Measurements from ENCODE around the gene SLC6A2. TPM values are rescaled to one million over a fixed set of nuclear protein-coding genes. Genes with fewer than 3 reads are reported as not detected.

Gene SLC6A2
- total and polyA plus RNA-seq, 8 donors, result 0.09 to 0.52 (median 0.25) TPM; not detected in 5

DNA sequence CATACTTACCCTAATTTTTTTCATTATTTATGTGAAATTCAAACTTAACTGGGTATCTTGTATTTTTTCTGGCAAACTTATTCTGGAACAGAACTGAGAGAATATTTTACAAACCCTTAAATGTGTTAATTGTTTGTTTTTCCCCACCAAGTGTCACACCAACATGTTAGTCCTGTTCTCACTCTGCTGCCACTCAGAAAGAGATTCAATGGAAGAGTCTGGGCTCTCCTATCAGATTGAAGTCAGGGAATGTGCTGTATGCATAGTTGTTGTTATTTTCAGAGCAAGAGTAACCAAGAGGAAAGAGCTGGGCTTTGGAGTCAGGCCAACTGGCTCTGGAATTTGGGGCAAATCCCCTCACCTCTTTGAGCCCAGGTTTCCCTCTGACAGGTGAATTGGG, 43.2 kb downstream of the SLC6A2 start:
- no peak for ATAC-seq
- no peak for DNase-seq
- TF ChIP-seq, protein P1, sequence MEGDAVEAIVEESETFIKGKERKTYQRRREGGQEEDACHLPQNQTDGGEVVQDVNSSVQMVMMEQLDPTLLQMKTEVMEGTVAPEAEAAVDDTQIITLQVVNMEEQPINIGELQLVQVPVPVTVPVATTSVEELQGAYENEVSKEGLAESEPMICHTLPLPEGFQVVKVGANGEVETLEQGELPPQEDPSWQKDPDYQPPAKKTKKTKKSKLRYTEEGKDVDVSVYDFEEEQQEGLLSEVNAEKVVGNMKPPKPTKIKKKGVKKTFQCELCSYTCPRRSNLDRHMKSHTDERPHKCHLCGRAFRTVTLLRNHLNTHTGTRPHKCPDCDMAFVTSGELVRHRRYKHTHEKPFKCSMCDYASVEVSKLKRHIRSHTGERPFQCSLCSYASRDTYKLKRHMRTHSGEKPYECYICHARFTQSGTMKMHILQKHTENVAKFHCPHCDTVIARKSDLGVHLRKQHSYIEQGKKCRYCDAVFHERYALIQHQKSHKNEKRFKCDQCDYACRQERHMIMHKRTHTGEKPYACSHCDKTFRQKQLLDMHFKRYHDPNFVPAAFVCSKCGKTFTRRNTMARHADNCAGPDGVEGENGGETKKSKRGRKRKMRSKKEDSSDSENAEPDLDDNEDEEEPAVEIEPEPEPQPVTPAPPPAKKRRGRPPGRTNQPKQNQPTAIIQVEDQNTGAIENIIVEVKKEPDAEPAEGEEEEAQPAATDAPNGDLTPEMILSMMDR (IDR thresholded peaks at IDR 0.05), result no peak
- Histone ChIP-seq H3K27ac (no peak overlapping the region), H3K27me3 (no peaks in the 10 kb centered on the region), H3K36me3 (no peaks in the 10 kb centered on the region), H3K4me1 (no peaks in the 10 kb centered on the region), H3K9me3 (no peaks in the 10 kb centered on the region), H3K4me3 (no peak overlapping the region)
- intact Hi-C loops (cut with DNase I), result loop anchor here in 2 of 3 donors (5.0 to 10.0 kb wide), 2 partner anchors 232 to 234 kb away; no protein-coding TSS in a partner anchor
- FAIRE-seq, result no peak

DNA sequence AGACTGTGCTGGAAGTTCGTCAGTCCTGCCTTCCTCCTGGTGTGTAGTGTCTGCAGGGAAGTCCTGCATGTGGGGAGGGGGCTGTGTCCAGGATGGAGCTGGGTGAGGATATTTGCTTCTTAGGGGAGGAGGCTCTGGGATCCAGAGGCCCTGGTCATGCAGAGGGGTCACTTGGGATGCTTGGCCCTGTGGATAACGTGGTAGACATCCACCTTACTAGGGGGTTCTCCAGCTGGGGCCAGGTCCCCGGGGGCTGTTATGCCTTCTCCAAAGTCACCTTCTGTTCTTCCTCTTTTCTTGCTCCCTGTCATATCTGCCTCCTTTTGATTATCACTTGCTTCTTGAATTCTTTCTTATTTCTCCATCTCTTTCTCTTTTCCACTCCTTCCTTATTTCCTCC, 43.8 kb downstream of the SLC6A2 start:
- H3K27me3 ChIP-seq, result no peaks in the 10 kb centered on the region
- no peaks in the 10 kb centered on the region for H3K4me1 ChIP-seq
- no peaks in the 10 kb centered on the region for H3K9me3 ChIP-seq
- H3K4me3 ChIP-seq, result no peak overlapping the region
- no peak for FAIRE-seq
- TF ChIP-seq, protein P1 (IDR thresholded peaks at IDR 0.05), result no peak
- WGBS, 2 donors, result 49 to 71% methylated on average over 3 of the region's 3 CpGs
- no peak overlapping the region for H3K27ac ChIP-seq
- intact Hi-C loops (cut with DNase I), result loop anchor here (5.0 to 10.0 kb wide), 3 partner anchors 155 to 235 kb away; no protein-coding TSS in a partner anchor
- no peak for DNase-seq
- ATAC-seq, result no peak
- H3K36me3 ChIP-seq, result no peaks in the 10 kb centered on the region

DNA sequence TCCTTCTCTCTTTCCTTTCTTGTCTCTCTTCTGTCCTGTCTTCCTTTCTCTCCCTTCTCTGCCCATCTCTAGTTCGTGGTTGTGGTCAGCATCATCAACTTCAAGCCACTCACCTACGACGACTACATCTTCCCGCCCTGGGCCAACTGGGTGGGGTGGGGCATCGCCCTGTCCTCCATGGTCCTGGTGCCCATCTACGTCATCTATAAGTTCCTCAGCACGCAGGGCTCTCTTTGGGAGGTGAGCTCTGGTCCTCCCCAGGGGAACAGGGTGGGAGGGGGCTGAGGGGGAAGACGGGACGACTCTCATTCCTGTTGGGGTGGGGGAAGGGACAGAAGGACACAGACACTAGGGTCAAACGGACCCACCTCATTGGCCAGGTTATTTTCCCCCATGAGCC, 44.3 kb downstream of the SLC6A2 start:
- intact Hi-C loops (cut with DNase I), result loop anchor here in 2 of 3 donors (5.0 to 10.0 kb wide), 2 partner anchors 155 to 233 kb away; no protein-coding TSS in a partner anchor
- TF ChIP-seq, protein P1 (IDR thresholded peaks at IDR 0.05), result no peak
- H3K36me3 ChIP-seq, result no peaks in the 10 kb centered on the region
- no peak for DNase-seq
- no peak for FAIRE-seq
- H3K9me3 ChIP-seq, result no peaks in the 10 kb centered on the region
- WGBS, 2 donors, result 57 to 69% methylated on average over 10 of the region's 10 CpGs
- H3K4me1 ChIP-seq, result no peaks in the 10 kb centered on the region
- ATAC-seq, result no peak
- H3K4me3 ChIP-seq, result no peak overlapping the region
- no peaks in the 10 kb centered on the region for H3K27me3 ChIP-seq
- no peak overlapping the region for H3K27ac ChIP-seq

DNA sequence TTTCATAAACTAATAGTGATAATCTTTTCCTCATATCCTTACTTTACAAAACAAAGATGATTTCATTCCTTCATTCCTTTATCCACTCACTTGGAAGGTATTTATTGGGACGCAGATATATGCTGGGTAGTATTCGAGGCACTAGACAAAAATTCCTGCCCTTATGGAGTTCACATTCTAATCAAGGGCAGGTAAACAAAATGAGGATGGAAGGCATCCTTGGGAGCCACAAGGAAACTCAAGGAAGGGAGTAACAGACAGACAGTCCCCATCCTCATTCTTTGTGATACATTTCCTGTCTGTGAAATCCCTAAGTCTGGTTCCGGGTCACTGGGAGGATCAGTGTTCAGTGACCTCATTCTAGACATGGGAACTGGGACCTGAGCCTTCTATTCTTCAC, 45.2 kb downstream of the SLC6A2 start:
- H3K4me3 ChIP-seq, result no peak overlapping the region
- no peak for DNase-seq

More for the DNA sequence above, 45.2 kb downstream of the SLC6A2 start:
- intact Hi-C loops (cut with DNase I), result loop anchor here in 2 of 3 donors (5.0 to 10.0 kb wide), 2 partner anchors 156 to 234 kb away; no protein-coding TSS in a partner anchor
- no peaks in the 10 kb centered on the region for H3K4me1 ChIP-seq
- no peak overlapping the region for H3K27ac ChIP-seq
- TF ChIP-seq, protein P1 (IDR thresholded peaks at IDR 0.05), result no peak
- H3K27me3 ChIP-seq, result no peaks in the 10 kb centered on the region
- H3K9me3 ChIP-seq, result no peaks in the 10 kb centered on the region
- ATAC-seq (no peak), FAIRE-seq (no peak)
- WGBS, 2 donors, result 62 to 82% methylated on average over 3 of the region's 3 CpGs
- H3K36me3 ChIP-seq, result no peaks in the 10 kb centered on the region

Data from pancreas (tissue), 10 donors.